H1 (cell line): ENCODE results near the gene ZBTB11. TPM values are rescaled to one million over a fixed set of nuclear protein-coding genes. Genes with fewer than 3 reads are reported as not detected.

Experiments
- CTCF ChIA-PET: fragments of 300-600 bp; sonication (Branson Sonifier 250); formaldehyde crosslinking; loops from one replicate; lab custom pipeline; 2021; ENCODE audit not compliant: partially characterized antibody; lab: Charles Lee
- POLR2A ChIA-PET: fragments of 300-600 bp; sonication (Branson Sonifier 250); formaldehyde crosslinking; loops from one replicate; lab custom pipeline; 2021; ENCODE audit warnings: inconsistent platforms; ENCODE audit not compliant: partially characterized antibody; lab: Charles Lee
- DNase-seq, 2 experiments: peaks; one replicate each; pipeline versions ENCODE4 v3.0.0 to v3.0.0-alpha.2; 2010 to 2022; ENCODE audit warnings: low spot score in 2 of 2, low read depth in 1 of 2, mixed read lengths in 1 of 2
- FAIRE-seq: peaks from 2 replicates; lab custom pipeline; 2011; peaks lifted over from hg19 to GRCh38; lab: Jason Lieb, UNC
- H2AFZ ChIP-seq: 2 replicates; pipeline ENCODE4 v1.8.1; 2012; ENCODE audit warnings: low read length, inconsistent platforms
- H2AK5ac ChIP-seq: 2 replicates; pipeline ENCODE4 v1.6.1; 2013; ENCODE audit warnings: low read depth, low read length
- H2BK120ac ChIP-seq: replicated peaks from 2 replicates; pipeline ENCODE3; 2013; ENCODE audit warnings: low read depth, low read length, inconsistent platforms
- H2BK12ac ChIP-seq: 2 replicates; pipeline ENCODE4 v1.6.1; 2013; ENCODE audit warnings: low read depth, low read length
- H2BK15ac ChIP-seq: 2 replicates; pipeline ENCODE4 v1.6.1; 2013; ENCODE audit warnings: low read length
- H2BK20ac ChIP-seq: 2 replicates; pipeline ENCODE4 v1.6.1; 2013; ENCODE audit warnings: low read length
- H2BK5ac ChIP-seq: 2 replicates; pipeline ENCODE4 v1.6.1; 2013; ENCODE audit warnings: low read depth, low read length
- H3K14ac ChIP-seq: 2 replicates; pipeline ENCODE4 v1.6.1; 2013; ENCODE audit warnings: inconsistent platforms; ENCODE audit not compliant: insufficient read length
- H3K18ac ChIP-seq: 2 replicates; pipeline ENCODE4 v1.6.1; 2013; ENCODE audit warnings: low read length; ENCODE audit errors: extremely low read depth
- H3K23ac ChIP-seq: 2 replicates; pipeline ENCODE4 v1.6.1; 2013; ENCODE audit warnings: inconsistent platforms; ENCODE audit not compliant: insufficient read length
- H3K23me2 ChIP-seq: 2 replicates; pipeline ENCODE4 v1.6.1; 2013; ENCODE audit warnings: low read depth, low read length
- H3K27ac ChIP-seq: 2 replicates; pipeline ENCODE4 v1.6.1; 2011; ENCODE audit warnings: low read depth, low read length, inconsistent platforms
- H3K27me3 ChIP-seq, 4 experiments: replicated peaks in 1 of 4; 1 replicate in 1 of 4; 2 replicates in 3 of 4; pipeline versions ENCODE4 v1.6.1 to v1.8.1; 2011 to 2013; ENCODE audit warnings: low read length in 3 of 4, mild to moderate bottlenecking in 3 of 4, inconsistent platforms in 2 of 4, mixed read lengths in 2 of 4, moderate library complexity in 1 of 4; ENCODE audit not compliant: control insufficient read depth in 3 of 4, insufficient read depth in 3 of 4; ENCODE audit errors: extremely low read depth in 1 of 4
- H3K36me3 ChIP-seq, 4 experiments: 2 replicates each; pipeline versions ENCODE4 v1.6.1 to v1.8.1; 2011 to 2013; ENCODE audit warnings: mild to moderate bottlenecking in 4 of 4, low read length in 3 of 4, moderate library complexity in 2 of 4, control low read depth in 1 of 4, inconsistent platforms in 1 of 4; ENCODE audit not compliant: insufficient read depth in 4 of 4, control insufficient read depth in 2 of 4
- H3K4ac ChIP-seq: replicated peaks from 2 replicates; pipeline ENCODE3; 2013; ENCODE audit warnings: low read length, low read depth, mixed read lengths, inconsistent platforms; ENCODE audit not compliant: insufficient read length
- H3K4me1 ChIP-seq, 4 experiments: replicated peaks in 1 of 4; 1 replicate in 1 of 4; 2 replicates in 3 of 4; pipeline versions ENCODE4 v1.6.1 to v1.8.1; 2011 to 2013; ENCODE audit warnings: low read length in 3 of 4, inconsistent platforms in 2 of 4, mixed read lengths in 1 of 4; ENCODE audit not compliant: insufficient read depth in 4 of 4, control insufficient read depth in 3 of 4
- H3K4me2 ChIP-seq, 2 experiments: 2 replicates each; pipeline versions ENCODE4 v1.6.1 to v1.8.1; 2011 to 2013; ENCODE audit warnings: low read depth in 2 of 2, low read length in 2 of 2, control low read depth in 1 of 2, inconsistent platforms in 1 of 2, mild to moderate bottlenecking in 1 of 2; ENCODE audit not compliant: insufficient read depth in 1 of 2
- H3K4me3 ChIP-seq, 4 experiments: fragments of 200-600, 300-600 bp in 1 of 4; sonication (generic), shearing (Covaris generic), sonication (Bioruptor Twin) in 1 of 4; 2 replicates each; pipeline versions ENCODE4 v1.5.1 to v1.8.1; 2011 to 2016; ENCODE audit warnings: low read length in 4 of 4, low read depth in 3 of 4, control low read depth in 2 of 4, inconsistent platforms in 2 of 4, mild to moderate bottlenecking in 2 of 4, mixed read lengths in 1 of 4, moderate library complexity in 1 of 4; ENCODE audit not compliant: insufficient read depth in 2 of 4; ENCODE audit errors: extremely low read depth in 1 of 4
- H3K56ac ChIP-seq: replicated peaks from 2 replicates; pipeline ENCODE3; 2013; ENCODE audit warnings: low read depth, mild to moderate bottlenecking, mixed read lengths, low read length, inconsistent platforms; ENCODE audit not compliant: insufficient read length
- H3K79me1 ChIP-seq: 2 replicates; pipeline ENCODE4 v1.6.1; 2013; ENCODE audit warnings: low read depth, low read length, control low read depth
- H3K79me2 ChIP-seq, 2 experiments: 2 replicates each; pipeline versions ENCODE4 v1.6.1 to v1.8.1; 2012 to 2013; ENCODE audit warnings: low read length in 2 of 2, mild to moderate bottlenecking in 2 of 2, inconsistent platforms in 1 of 2; ENCODE audit not compliant: insufficient read depth in 2 of 2, control insufficient read depth in 1 of 2
- H3K9ac ChIP-seq, 4 experiments: replicated peaks in 1 of 4; 1 replicate in 1 of 4; 2 replicates in 3 of 4; pipeline versions ENCODE4 v1.6.1 to v1.8.1; 2011 to 2013; ENCODE audit warnings: low read depth in 3 of 4, low read length in 3 of 4, control low read depth in 2 of 4, mild to moderate bottlenecking in 2 of 4, moderate library complexity in 2 of 4, inconsistent platforms in 1 of 4; ENCODE audit errors: extremely low read depth in 1 of 4
- H3K9me3 ChIP-seq, 2 experiments: 2 replicates each; pipeline versions ENCODE4 v1.6.1 to v1.8.1; 2012 to 2013; ENCODE audit warnings: mild to moderate bottlenecking in 2 of 2, moderate library complexity in 2 of 2, control low read depth in 1 of 2, inconsistent platforms in 1 of 2, low read depth in 1 of 2, low read length in 1 of 2, mixed read lengths in 1 of 2; ENCODE audit not compliant: insufficient read depth in 2 of 2
- H4K20me1 ChIP-seq, 2 experiments: replicated peaks in 1 of 2; 2 replicates each; pipeline versions ENCODE3 to v1.8.1; 2011 to 2013; ENCODE audit warnings: inconsistent platforms in 2 of 2, low read length in 2 of 2, mild to moderate bottlenecking in 1 of 2; ENCODE audit not compliant: insufficient read depth in 2 of 2, control insufficient read depth in 1 of 2
- H4K5ac ChIP-seq: 2 replicates; pipeline ENCODE4 v1.6.1; 2013; ENCODE audit warnings: low read length, low read depth, mixed read lengths, inconsistent platforms; ENCODE audit not compliant: insufficient read length
- H4K8ac ChIP-seq: 2 replicates; pipeline ENCODE4 v1.8.0; 2013; ENCODE audit warnings: mild to moderate bottlenecking, moderate library complexity, low read length, inconsistent platforms; ENCODE audit not compliant: insufficient read depth; ENCODE audit errors: extremely low read depth
- H4K91ac ChIP-seq: replicated peaks from 2 replicates; pipeline ENCODE3; 2013; ENCODE audit warnings: low read length, mixed read lengths, inconsistent platforms; ENCODE audit not compliant: insufficient read length
- CBX5 ChIP-seq: fragments of 300-800, 300-1000 bp; sonication (generic); IDR thresholded peaks from 2 replicates; pipeline ENCODE4 v1.7.1; 2016; ENCODE audit warnings: antibody characterized with exemption, low read length, low read depth
- CTBP2 ChIP-seq: IDR thresholded peaks from 2 replicates; pipeline ENCODE4 v1.7.0; 2011; ENCODE audit warnings: borderline replicate concordance, mild to moderate bottlenecking, moderate library complexity, mixed read lengths, low read length; ENCODE audit not compliant: insufficient read depth, insufficient read length
- CTCF ChIP-seq, 3 experiments: IDR thresholded peaks; 1 replicate in 2 of 3; 2 replicates in 1 of 3; pipeline versions ENCODE4 v1.5.1 to v1.6.1; 2011; ENCODE audit warnings: low read length in 3 of 3, mild to moderate bottlenecking in 3 of 3, inconsistent platforms in 2 of 3, low read depth in 1 of 3, moderate library complexity in 1 of 3; ENCODE audit not compliant: insufficient read depth in 1 of 3; ENCODE audit errors: control extremely low read depth in 1 of 3
- EGR1 ChIP-seq: IDR thresholded peaks from 2 replicates; pipeline ENCODE4 v1.6.1; 2011; ENCODE audit warnings: low read depth, low read length, borderline replicate concordance
- EZH2 ChIP-seq: fragments of 200-600 bp; sonication (generic); IDR thresholded peaks from 2 replicates; pipeline ENCODE4 v1.7.1; 2012; ENCODE audit warnings: low read depth, mild to moderate bottlenecking, moderate library complexity, low read length, inconsistent platforms; ENCODE audit not compliant: severe bottlenecking
- FOSL1 ChIP-seq: IDR thresholded peaks from 2 replicates; pipeline ENCODE4 v1.6.1; 2011; ENCODE audit warnings: mild to moderate bottlenecking, low read depth, low read length, moderate library complexity; ENCODE audit not compliant: insufficient read depth
- GABPA ChIP-seq: IDR thresholded peaks from 2 replicates; pipeline ENCODE4 v1.6.1; 2011; ENCODE audit warnings: mild to moderate bottlenecking, low read length, moderate library complexity, borderline replicate concordance; ENCODE audit not compliant: insufficient read depth
- KDM5A ChIP-seq: fragments of 200-600 bp; IDR thresholded peaks from 2 replicates; pipeline ENCODE4 v1.7.1; 2012; ENCODE audit warnings: mild to moderate bottlenecking, low read length, inconsistent platforms, mixed read lengths
- RBBP5 ChIP-seq: IDR thresholded peaks from 2 replicates; pipeline ENCODE4 v1.7.1; 2012; ENCODE audit warnings: low read depth, mild to moderate bottlenecking, inconsistent platforms, low read length, moderate library complexity, borderline replicate concordance
- SRF ChIP-seq: IDR thresholded peaks from 2 replicates; pipeline ENCODE4 v1.6.1; 2011; ENCODE audit warnings: mild to moderate bottlenecking, low read depth, low read length, moderate library complexity
- TCF12 ChIP-seq: IDR thresholded peaks from 2 replicates; pipeline ENCODE4 v1.6.1; 2011; ENCODE audit warnings: low read depth, mild to moderate bottlenecking, low read length
- WGBS, 2 experiments: shearing (Covaris generic) in 1 of 2; methylation state at CpG; one replicate each; pipeline versions ENCODE4 v1.1.6 to v1.1.7; 2013 to 2015; ENCODE audit warnings: low lambda C conversion rate in 2 of 2, mixed read lengths in 2 of 2, inconsistent platforms in 1 of 2, low coverage in 1 of 2, missing lambda C conversion rate in 1 of 2; ENCODE audit not compliant: insufficient replicate concordance in 2 of 2, insufficient coverage in 1 of 2, insufficient read length in 1 of 2; ENCODE audit errors: extremely low coverage in 1 of 2, missing lambda C conversion rate in 1 of 2; 5-methylcytosine and 5-hydroxymethylcytosine counted together
- polyA plus RNA-seq, 7 experiments: library from polyadenylated mRNA; depleted of rRNA in 3 of 7; stranded (reverse) in 5 of 7; unstranded in 2 of 7; fragments of >200 nt in 5 of 7; fragments of 200-250 nt in 2 of 7; gene quantifications; 1 replicate in 5 of 7; 2 replicates in 1 of 7; 4 replicates in 1 of 7; pipeline versions ENCODE4 v1.2.1 to v1.2.3, GENCODE V29; 2011 to 2013; ENCODE audit warnings: missing spikeins in 2 of 7, mixed read lengths in 2 of 7
- total RNA-seq: library from RNA; stranded (reverse); fragmentation: NEBNext Ultra II Directional; extraction: Animal tissue kit (Norgen Biotek cat#: 25700); gene quantifications from 2 replicates; pipeline ENCODE4 v1.2.1, GENCODE V29; 2021

ZBTB11 gene
- total and polyA plus RNA-seq, 2 of the 8 experiments (the other 6 are each of a cell fraction or from before 2014, with no cell fraction given), result 3.0 to 14.0 TPM

GRCh38 chr3:101725890-101726275 lies 49.0 kb upstream of the ZBTB11 start:
- Histone ChIP-seq H3K9ac (no peak overlapping the region), H2BK120ac (no peak overlapping the region)
- TF ChIP-seq KDM5A (no peak), EGR1 (no peak), CTBP2 (no peak), RBBP5 (no peak), SRF (no peak), GABPA (no peak), EZH2 (no peak), CTCF (IDR thresholded peaks at IDR 0.05; ENCODE audit: control extremely low read depth in 1 of 3, insufficient read depth in 1 of 3, low read depth in 1 of 3, low read length in 3 of 3) (no peak), TCF12 (no peak), CBX5 (no peak), FOSL1 (no peak)

More at GRCh38 chr3:101725890-101726275, 49.0 kb upstream of the ZBTB11 start:
- POLR2A ChIA-PET, result interaction anchor here (1.9 kb wide), 1 partner anchor 40 kb away, joined by 22 read pairs; the partner anchor contains the start of gene RPL24
- H3K79me1 ChIP-seq, result peaks cover 2% of the 10 kb centered on the region; the same call in 1 of the 2 replicates
- no peak overlapping the region for H3K56ac ChIP-seq
- H3K23me2 ChIP-seq, result 0 out of 2 replicates have a peak, but pooled peaks cover 3% of the 10 kb centered on the region
- no peaks in the 10 kb centered on the region for H3K4me1 ChIP-seq
- no peak overlapping the region for H4K5ac ChIP-seq
- no peak overlapping the region for H4K8ac ChIP-seq
- H3K36me3 ChIP-seq, result peaks cover 2 to 26% (median 9%) of the 10 kb centered on the region in 4 experiments; a peak in 4 of 8 replicates
- no peaks in the 10 kb centered on the region for H3K9me3 ChIP-seq
- no peak overlapping the region for H3K4ac ChIP-seq
- no peak overlapping the region for H2BK5ac ChIP-seq
- H4K91ac ChIP-seq, result no peak overlapping the region
- DNase-seq (no peak), FAIRE-seq (no peak)
- no peak overlapping the region for H2BK15ac ChIP-seq
- no peak overlapping the region for H3K14ac ChIP-seq
- 60% methylated on average over 3 of the region's 3 CpGs; no CpG with 5 or more reads in 1 of the 2 experiments for WGBS, 2 experiments
- H3K27me3 ChIP-seq, result no peaks in the 10 kb centered on the region
- no peaks in the 10 kb centered on the region for H4K20me1 ChIP-seq
- H3K18ac ChIP-seq, result no peak overlapping the region
- H3K4me2 ChIP-seq, result peak overlapping the region; percentile 73 to 100; a peak in 2 of 4 replicates
- no peak overlapping the region for H2AFZ ChIP-seq
- no peak overlapping the region for H3K27ac ChIP-seq
- no peak overlapping the region for H3K23ac ChIP-seq
- no peak overlapping the region for H2AK5ac ChIP-seq
- CTCF ChIA-PET, result interaction anchor here (1.6 to 4.0 kb wide), 2 partner anchors 18 to 35 kb away, joined by 3 to 19 read pairs; no protein-coding TSS in a partner anchor
- H3K79me2 ChIP-seq, result peaks cover 0 to 8% of the 10 kb centered on the region in 2 experiments; a peak in 1 of 4 replicates
- H3K4me3 ChIP-seq, result peak overlapping the region in 3 of 4 experiments; percentile 92 to 99 (median 98); a peak in 5 of 8 replicates
- H2BK20ac ChIP-seq, result no peak overlapping the region
- no peak overlapping the region for H2BK12ac ChIP-seq
